ENCODE measurements around the gene METAP1.
"Not testable (repeated sequence)": the region's sequence is repeated elsewhere in the genome, so short reads cannot be mapped to it uniquely, and the experiment has no call there.

The METAP1 gene

GRCh38 chr4:99023800-99024251 lies 28.3 kb downstream of the METAP1 start:
- H3K36me3 Mint-ChIP-seq = peaks cover 28% of the 10 kb centered on the region
- not testable (repeated sequence) for ATAC-seq, H3K27me3 Mint-ChIP-seq, H3K4me3 Mint-ChIP-seq, H3K9me3 Mint-ChIP-seq
- peak overlapping the region; percentile 9 for H3K27ac Mint-ChIP-seq
- peaks cover 60% of the 10 kb centered on the region for H3K4me1 Mint-ChIP-seq

DNA sequence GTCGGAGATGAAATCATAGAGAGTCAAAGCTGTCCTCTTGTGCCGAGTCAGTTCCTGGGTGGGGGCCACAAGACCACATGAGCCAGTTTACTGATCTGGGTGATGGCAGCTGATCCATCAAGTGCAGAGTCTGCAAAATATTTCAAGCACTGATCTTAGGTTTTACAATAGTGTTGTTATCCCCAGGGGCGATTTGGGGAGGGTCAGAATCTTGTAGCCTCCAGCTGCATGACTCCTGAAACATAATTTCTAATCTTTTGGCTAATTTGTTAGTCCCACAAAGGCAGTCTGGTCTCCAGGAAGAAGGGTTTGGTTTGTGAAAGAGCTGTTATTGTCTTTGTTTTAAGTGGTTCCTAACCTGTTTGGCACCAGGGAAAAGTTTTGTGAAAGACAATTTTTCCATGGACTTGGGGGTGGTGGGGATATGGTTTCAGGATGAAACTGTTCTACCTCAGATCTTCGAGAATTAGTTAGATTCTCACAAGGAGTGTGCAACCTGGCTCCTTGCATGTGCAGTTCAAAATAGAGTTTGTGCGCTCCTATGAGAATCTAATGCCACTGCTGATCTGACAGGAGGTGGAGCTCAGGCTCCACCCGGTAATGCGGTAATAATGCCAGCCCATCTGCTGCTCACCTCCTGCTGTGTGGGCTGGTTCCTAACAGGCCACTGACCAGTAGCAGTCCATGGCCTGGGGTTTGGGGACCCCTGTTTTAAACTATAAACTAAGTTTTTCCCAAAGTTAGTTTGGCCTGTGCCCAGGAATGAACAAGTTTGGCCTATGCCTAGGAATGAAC lies 29.2 kb downstream of the METAP1 start:
- Mint-ChIP-seq H3K36me3 (peaks cover 19% of the 10 kb centered on the region), H3K4me1 (peaks cover 68% of the 10 kb centered on the region), H3K27ac (peak overlapping the region; percentile 9)

DNA sequence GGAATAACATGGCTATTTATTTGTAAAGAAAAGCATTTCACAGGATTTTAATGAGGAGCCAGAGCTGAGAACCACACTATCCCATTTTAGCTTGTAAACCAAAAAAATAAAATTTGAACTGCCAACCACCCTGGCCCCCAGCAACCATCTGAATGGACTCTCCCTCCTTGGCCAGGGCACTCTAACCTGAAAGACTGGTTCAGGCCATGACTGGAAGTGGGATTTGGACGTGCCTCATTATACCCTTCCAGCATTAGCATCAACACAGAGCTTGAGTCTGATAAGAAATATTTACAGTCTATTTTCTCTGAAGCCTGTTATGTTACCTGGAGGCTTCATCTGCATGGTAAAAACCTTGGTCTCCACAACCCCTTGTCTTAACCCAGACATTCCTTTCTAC lies 30.0 kb downstream of the METAP1 start:
- Mint-ChIP-seq H3K9me3 (peaks cover 8% of the 10 kb centered on the region), H3K27ac (no peak overlapping the region), H3K27me3 (no peaks in the 10 kb centered on the region), H3K36me3 (peaks cover 17% of the 10 kb centered on the region), H3K4me3 (no peak overlapping the region), H3K4me1 (peaks cover 72% of the 10 kb centered on the region)
- no peak for ATAC-seq

More for the DNA sequence above, 29.2 kb downstream of the METAP1 start:
- Mint-ChIP-seq H3K27me3 (no peaks in the 10 kb centered on the region), H3K4me3 (no peak overlapping the region), H3K9me3 (peaks cover 8% of the 10 kb centered on the region)
- ATAC-seq = no peak

- Mint-ChIP-seq H3K4me1 (peaks cover 65% of the 10 kb centered on the region), H3K27ac (no peak overlapping the region), H3K27me3 (no peaks in the 10 kb centered on the region), H3K9me3 (no peaks in the 10 kb centered on the region), H3K36me3 (peaks cover 6% of the 10 kb centered on the region), H3K4me3 (no peak overlapping the region)
- no peak for ATAC-seq
Measured at GRCh38 chr4:99027304-99027703, 31.8 kb downstream of the METAP1 start.

DNA sequence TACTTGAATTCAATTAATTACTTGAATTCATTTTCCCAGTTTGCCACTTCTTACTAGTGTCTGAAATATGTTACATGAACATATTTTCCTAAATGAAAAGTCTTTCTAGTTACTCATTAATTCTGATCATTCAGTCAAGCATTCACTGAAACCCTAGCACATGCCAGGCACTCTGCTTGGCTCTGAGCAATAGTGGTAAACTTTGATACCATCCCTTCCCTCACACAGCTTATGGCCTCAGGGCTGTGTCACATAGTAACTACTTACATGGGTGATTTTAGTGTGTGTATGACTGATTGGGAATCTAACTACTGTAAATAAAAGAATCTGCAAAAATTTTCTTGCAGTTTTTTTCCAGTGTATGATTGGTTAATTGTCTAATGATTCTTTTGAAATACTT lies 32.7 kb downstream of the METAP1 start:
- Mint-ChIP-seq H3K9me3 (no peaks in the 10 kb centered on the region), H3K27me3 (no peaks in the 10 kb centered on the region), H3K27ac (no peak overlapping the region), H3K4me3 (no peak overlapping the region), H3K4me1 (peaks cover 59% of the 10 kb centered on the region), H3K36me3 (peaks cover 6% of the 10 kb centered on the region)
- ATAC-seq = no peak

- H3K4me3 Mint-ChIP-seq = no peak overlapping the region
- no peak for ATAC-seq
- H3K9me3 Mint-ChIP-seq = no peaks in the 10 kb centered on the region
- H3K4me1 Mint-ChIP-seq = peaks cover 49% of the 10 kb centered on the region
- H3K27ac Mint-ChIP-seq = no peak overlapping the region
- H3K27me3 Mint-ChIP-seq = no peaks in the 10 kb centered on the region
- peaks cover 15% of the 10 kb centered on the region for H3K36me3 Mint-ChIP-seq
Measured at GRCh38 chr4:99029018-99029735, 33.7 kb downstream of the METAP1 start.

GRCh38 chr4:99029852-99030251 lies 34.3 kb downstream of the METAP1 start:
- H3K27me3 Mint-ChIP-seq = no peaks in the 10 kb centered on the region
- peaks cover 22% of the 10 kb centered on the region for H3K36me3 Mint-ChIP-seq
- H3K9me3 Mint-ChIP-seq = no peaks in the 10 kb centered on the region
- H3K4me3 Mint-ChIP-seq = no peak overlapping the region
- H3K27ac Mint-ChIP-seq = no peak overlapping the region
- peaks cover 43% of the 10 kb centered on the region for H3K4me1 Mint-ChIP-seq
- ATAC-seq = no peak

DNA sequence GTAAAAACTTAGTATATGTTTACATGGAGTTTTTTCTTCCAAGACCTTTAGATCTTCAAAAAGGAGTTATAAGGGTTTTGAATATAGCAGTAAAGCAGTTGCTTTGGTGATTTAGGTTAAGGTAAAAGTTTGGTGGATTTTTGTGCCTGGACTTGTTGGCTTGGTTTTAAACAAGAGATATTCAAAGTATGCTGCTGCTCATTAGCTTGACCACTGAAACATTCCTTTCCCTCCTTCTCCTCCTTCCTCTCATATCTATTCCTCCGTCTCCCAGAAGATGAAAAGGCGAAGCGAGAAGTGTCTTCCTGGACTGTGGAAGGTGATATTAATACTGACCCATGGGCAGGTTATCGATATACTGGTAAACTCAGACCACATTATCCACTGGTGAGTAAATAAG lies 38.4 kb downstream of the METAP1 start:
- Mint-ChIP-seq H3K9me3 (peaks cover 2% of the 10 kb centered on the region), H3K27me3 (no peaks in the 10 kb centered on the region), H3K4me3 (no peak overlapping the region), H3K36me3 (peaks cover 55% of the 10 kb centered on the region), H3K27ac (no peak overlapping the region), H3K4me1 (peaks cover 11% of the 10 kb centered on the region)
- ATAC-seq = no peak

DNA sequence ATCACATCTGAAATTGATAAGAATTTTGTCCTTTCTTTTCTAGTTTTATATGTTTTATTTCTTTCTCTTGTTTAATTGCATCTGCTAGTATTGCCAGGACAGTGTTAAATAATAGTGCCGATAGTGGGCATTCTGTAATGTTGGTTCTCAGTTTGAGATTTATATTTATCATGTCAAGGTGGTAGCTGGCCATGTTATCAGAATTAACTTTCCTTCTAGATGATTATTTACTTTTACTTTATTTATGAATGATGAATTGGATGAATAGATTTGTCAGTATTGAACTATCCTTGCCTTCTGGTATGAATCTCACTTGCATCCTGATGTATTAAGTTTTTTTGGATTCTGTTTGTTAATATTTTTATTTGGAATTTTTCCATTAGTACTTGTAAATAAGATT lies 42.7 kb downstream of the METAP1 start:
- no peaks in the 10 kb centered on the region for H3K27me3 Mint-ChIP-seq
- no peak for ATAC-seq
- peaks cover 2% of the 10 kb centered on the region for H3K9me3 Mint-ChIP-seq
- H3K4me1 Mint-ChIP-seq = peaks cover 2% of the 10 kb centered on the region
- peaks cover 57% of the 10 kb centered on the region for H3K36me3 Mint-ChIP-seq
- no peak overlapping the region for H3K4me3 Mint-ChIP-seq
- no peak overlapping the region for H3K27ac Mint-ChIP-seq

DNA sequence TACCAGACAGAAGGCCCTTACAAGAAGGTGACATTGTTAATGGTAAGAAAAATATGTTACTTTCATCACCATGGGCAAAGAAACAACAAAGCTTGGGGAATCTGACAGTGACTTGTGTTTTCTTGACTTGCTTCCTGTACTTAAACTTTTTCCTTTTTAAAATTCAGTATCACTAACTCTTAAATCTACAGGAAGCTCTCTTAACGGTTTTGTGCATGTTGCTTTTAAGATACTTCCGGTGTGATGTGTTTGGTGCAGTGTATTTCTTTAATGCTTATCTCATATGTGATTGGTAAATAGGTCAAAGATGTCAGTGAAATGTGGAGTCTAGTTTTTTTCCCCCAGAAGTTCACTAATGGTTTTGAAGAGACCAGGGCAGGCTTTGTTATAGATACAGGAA lies 47.8 kb downstream of the METAP1 start:
- H3K36me3 Mint-ChIP-seq = peaks cover 42% of the 10 kb centered on the region
- H3K27me3 Mint-ChIP-seq = no peaks in the 10 kb centered on the region
- no peak overlapping the region for H3K4me3 Mint-ChIP-seq
- no peak for ATAC-seq
- peak overlapping the region; percentile 33 for H3K27ac Mint-ChIP-seq
- no peaks in the 10 kb centered on the region for H3K9me3 Mint-ChIP-seq
- H3K4me1 Mint-ChIP-seq = peaks cover 8% of the 10 kb centered on the region

- H3K36me3 Mint-ChIP-seq = peaks cover 69% of the 10 kb centered on the region
- no peak overlapping the region for H3K27ac Mint-ChIP-seq
- ATAC-seq = no peak
- no peaks in the 10 kb centered on the region for H3K27me3 Mint-ChIP-seq
- H3K9me3 Mint-ChIP-seq = no peaks in the 10 kb centered on the region
- peaks cover 9% of the 10 kb centered on the region for H3K4me1 Mint-ChIP-seq
- no peak overlapping the region for H3K4me3 Mint-ChIP-seq
Measured at GRCh38 chr4:99047710-99048109, 52.2 kb downstream of the METAP1 start.

DNA sequence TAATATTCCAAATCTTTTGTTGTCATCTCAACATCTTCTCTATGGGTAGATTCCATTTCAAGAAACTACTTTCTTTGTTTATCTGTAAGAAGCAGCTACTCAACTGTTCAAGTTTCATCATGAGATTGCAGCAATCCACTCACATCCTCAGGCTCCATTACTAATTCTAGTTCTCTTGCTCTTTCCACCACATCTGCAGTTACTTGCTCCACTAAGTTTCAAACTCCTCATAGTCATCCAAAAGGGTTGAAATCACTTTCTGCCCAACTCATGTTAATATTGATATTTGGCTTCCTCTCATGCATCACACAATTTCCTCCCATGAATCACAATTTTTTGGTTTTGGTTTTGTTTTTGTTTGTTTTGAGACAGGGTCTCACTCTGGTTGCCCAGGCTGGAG lies 57.4 kb downstream of the METAP1 start:
- peaks cover 16% of the 10 kb centered on the region for H3K4me1 Mint-ChIP-seq
- peak overlapping the region; percentile 34 for H3K27ac Mint-ChIP-seq
- no peaks in the 10 kb centered on the region for H3K9me3 Mint-ChIP-seq
- no peak for ATAC-seq
- H3K36me3 Mint-ChIP-seq = peaks cover 51% of the 10 kb centered on the region
- H3K27me3 Mint-ChIP-seq = no peaks in the 10 kb centered on the region
- no peak overlapping the region for H3K4me3 Mint-ChIP-seq

- H3K4me1 Mint-ChIP-seq = peaks cover 16% of the 10 kb centered on the region
- H3K36me3 Mint-ChIP-seq = peaks cover 56% of the 10 kb centered on the region
- no peaks in the 10 kb centered on the region for H3K9me3 Mint-ChIP-seq
- H3K27me3 Mint-ChIP-seq = no peaks in the 10 kb centered on the region
- ATAC-seq = no peak
- H3K27ac Mint-ChIP-seq = peak overlapping the region; percentile 53
- H3K4me3 Mint-ChIP-seq = no peak overlapping the region
Measured at GRCh38 chr4:99054428-99054994, 59.0 kb downstream of the METAP1 start.

DNA sequence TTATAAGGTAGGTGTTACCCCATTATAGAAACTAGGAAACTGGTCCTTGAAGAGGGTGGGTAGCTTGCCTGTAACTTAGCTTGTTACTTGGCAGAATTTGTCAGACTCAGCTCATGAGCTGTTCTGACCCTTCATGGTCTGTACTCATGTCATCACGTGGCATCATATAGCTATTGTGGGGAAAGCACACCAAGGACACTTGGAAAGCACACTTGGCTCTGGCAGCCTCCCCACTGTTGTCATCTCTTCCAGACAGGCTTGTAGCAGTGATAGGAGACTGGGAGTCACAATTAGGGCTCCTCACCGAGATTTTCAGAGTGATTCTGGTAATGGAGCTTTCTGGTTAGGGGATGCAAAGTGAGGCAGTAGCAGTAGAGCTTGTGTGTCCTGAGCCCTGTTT lies 62.7 kb downstream of the METAP1 start:
- Mint-ChIP-seq H3K36me3 (peaks cover 54% of the 10 kb centered on the region), H3K27me3 (no peaks in the 10 kb centered on the region), H3K27ac (no peak overlapping the region), H3K4me1 (peaks cover 17% of the 10 kb centered on the region), H3K4me3 (no peak overlapping the region), H3K9me3 (no peaks in the 10 kb centered on the region)
- no peak for ATAC-seq

GRCh38 chr4:99059550-99059949 lies 64.0 kb downstream of the METAP1 start:
- Mint-ChIP-seq H3K4me3 (no peak overlapping the region), H3K27ac (peak overlapping the region; percentile 8), H3K27me3 (no peaks in the 10 kb centered on the region), H3K4me1 (peaks cover 16% of the 10 kb centered on the region), H3K9me3 (no peaks in the 10 kb centered on the region), H3K36me3 (peaks cover 60% of the 10 kb centered on the region)
- ATAC-seq = no peak

All from stimulated activated memory B cell treated with anti-CD40 and anti-IgM and Interleukin-4, amounts not matched to agents 10 μg/mL and 1 μg/mL and 100 μg/mL, for 72 hours (primary cell).